H1 (cell line): Measurements from ENCODE around the gene C19orf25. TPM values are rescaled to one million over a fixed set of nuclear protein-coding genes. Genes with fewer than 3 reads are reported as not detected.

Source experiments
- CTCF ChIA-PET: fragments of 300-600 bp; sonication (Branson Sonifier 250); formaldehyde crosslinking; loops from one replicate; lab custom pipeline; 2021; ENCODE audit not compliant: partially characterized antibody; lab: Charles Lee
- POLR2A ChIA-PET: fragments of 300-600 bp; sonication (Branson Sonifier 250); formaldehyde crosslinking; loops from one replicate; lab custom pipeline; 2021; ENCODE audit warnings: inconsistent platforms; ENCODE audit not compliant: partially characterized antibody; lab: Charles Lee
- DNase-seq, 2 experiments: peaks; one replicate each; pipeline versions ENCODE4 v3.0.0 to v3.0.0-alpha.2; 2010 to 2022; ENCODE audit warnings: low spot score in 2 of 2, low read depth in 1 of 2, mixed read lengths in 1 of 2
- FAIRE-seq: peaks from 2 replicates; lab custom pipeline; 2011; peaks lifted over from hg19 to GRCh38; lab: Jason Lieb, UNC
- H2AFZ ChIP-seq: 2 replicates; pipeline ENCODE4 v1.8.1; 2012; ENCODE audit warnings: low read length, inconsistent platforms
- H2AK5ac ChIP-seq: 2 replicates; pipeline ENCODE4 v1.6.1; 2013; ENCODE audit warnings: low read depth, low read length
- H2BK120ac ChIP-seq: replicated peaks from 2 replicates; pipeline ENCODE3; 2013; ENCODE audit warnings: low read depth, low read length, inconsistent platforms
- H2BK12ac ChIP-seq: 2 replicates; pipeline ENCODE4 v1.6.1; 2013; ENCODE audit warnings: low read depth, low read length
- H2BK15ac ChIP-seq: 2 replicates; pipeline ENCODE4 v1.6.1; 2013; ENCODE audit warnings: low read length
- H2BK20ac ChIP-seq: 2 replicates; pipeline ENCODE4 v1.6.1; 2013; ENCODE audit warnings: low read length
- H2BK5ac ChIP-seq: 2 replicates; pipeline ENCODE4 v1.6.1; 2013; ENCODE audit warnings: low read depth, low read length
- H3K14ac ChIP-seq: 2 replicates; pipeline ENCODE4 v1.6.1; 2013; ENCODE audit warnings: inconsistent platforms; ENCODE audit not compliant: insufficient read length
- H3K18ac ChIP-seq: 2 replicates; pipeline ENCODE4 v1.6.1; 2013; ENCODE audit warnings: low read length; ENCODE audit errors: extremely low read depth
- H3K23ac ChIP-seq: 2 replicates; pipeline ENCODE4 v1.6.1; 2013; ENCODE audit warnings: inconsistent platforms; ENCODE audit not compliant: insufficient read length
- H3K23me2 ChIP-seq: 2 replicates; pipeline ENCODE4 v1.6.1; 2013; ENCODE audit warnings: low read depth, low read length
- H3K27ac ChIP-seq: 2 replicates; pipeline ENCODE4 v1.6.1; 2011; ENCODE audit warnings: low read depth, low read length, inconsistent platforms
- H3K27me3 ChIP-seq, 4 experiments: replicated peaks in 1 of 4; 1 replicate in 1 of 4; 2 replicates in 3 of 4; pipeline versions ENCODE4 v1.6.1 to v1.8.1; 2011 to 2013; ENCODE audit warnings: low read length in 3 of 4, mild to moderate bottlenecking in 3 of 4, inconsistent platforms in 2 of 4, mixed read lengths in 2 of 4, moderate library complexity in 1 of 4; ENCODE audit not compliant: control insufficient read depth in 3 of 4, insufficient read depth in 3 of 4; ENCODE audit errors: extremely low read depth in 1 of 4
- H3K36me3 ChIP-seq, 4 experiments: 2 replicates each; pipeline versions ENCODE4 v1.6.1 to v1.8.1; 2011 to 2013; ENCODE audit warnings: mild to moderate bottlenecking in 4 of 4, low read length in 3 of 4, moderate library complexity in 2 of 4, control low read depth in 1 of 4, inconsistent platforms in 1 of 4; ENCODE audit not compliant: insufficient read depth in 4 of 4, control insufficient read depth in 2 of 4
- H3K4ac ChIP-seq: replicated peaks from 2 replicates; pipeline ENCODE3; 2013; ENCODE audit warnings: low read length, low read depth, mixed read lengths, inconsistent platforms; ENCODE audit not compliant: insufficient read length
- H3K4me1 ChIP-seq, 4 experiments: replicated peaks in 1 of 4; 1 replicate in 1 of 4; 2 replicates in 3 of 4; pipeline versions ENCODE4 v1.6.1 to v1.8.1; 2011 to 2013; ENCODE audit warnings: low read length in 3 of 4, inconsistent platforms in 2 of 4, mixed read lengths in 1 of 4; ENCODE audit not compliant: insufficient read depth in 4 of 4, control insufficient read depth in 3 of 4
- H3K4me2 ChIP-seq, 2 experiments: 2 replicates each; pipeline versions ENCODE4 v1.6.1 to v1.8.1; 2011 to 2013; ENCODE audit warnings: low read depth in 2 of 2, low read length in 2 of 2, control low read depth in 1 of 2, inconsistent platforms in 1 of 2, mild to moderate bottlenecking in 1 of 2; ENCODE audit not compliant: insufficient read depth in 1 of 2
- H3K4me3 ChIP-seq, 4 experiments: fragments of 200-600, 300-600 bp in 1 of 4; sonication (generic), shearing (Covaris generic), sonication (Bioruptor Twin) in 1 of 4; 2 replicates each; pipeline versions ENCODE4 v1.5.1 to v1.8.1; 2011 to 2016; ENCODE audit warnings: low read length in 4 of 4, low read depth in 3 of 4, control low read depth in 2 of 4, inconsistent platforms in 2 of 4, mild to moderate bottlenecking in 2 of 4, mixed read lengths in 1 of 4, moderate library complexity in 1 of 4; ENCODE audit not compliant: insufficient read depth in 2 of 4; ENCODE audit errors: extremely low read depth in 1 of 4
- H3K56ac ChIP-seq: replicated peaks from 2 replicates; pipeline ENCODE3; 2013; ENCODE audit warnings: low read depth, mild to moderate bottlenecking, mixed read lengths, low read length, inconsistent platforms; ENCODE audit not compliant: insufficient read length
- H3K79me1 ChIP-seq: 2 replicates; pipeline ENCODE4 v1.6.1; 2013; ENCODE audit warnings: low read depth, low read length, control low read depth
- H3K79me2 ChIP-seq, 2 experiments: 2 replicates each; pipeline versions ENCODE4 v1.6.1 to v1.8.1; 2012 to 2013; ENCODE audit warnings: low read length in 2 of 2, mild to moderate bottlenecking in 2 of 2, inconsistent platforms in 1 of 2; ENCODE audit not compliant: insufficient read depth in 2 of 2, control insufficient read depth in 1 of 2
- H3K9ac ChIP-seq, 4 experiments: replicated peaks in 1 of 4; 1 replicate in 1 of 4; 2 replicates in 3 of 4; pipeline versions ENCODE4 v1.6.1 to v1.8.1; 2011 to 2013; ENCODE audit warnings: low read depth in 3 of 4, low read length in 3 of 4, control low read depth in 2 of 4, mild to moderate bottlenecking in 2 of 4, moderate library complexity in 2 of 4, inconsistent platforms in 1 of 4; ENCODE audit errors: extremely low read depth in 1 of 4
- H3K9me3 ChIP-seq, 2 experiments: 2 replicates each; pipeline versions ENCODE4 v1.6.1 to v1.8.1; 2012 to 2013; ENCODE audit warnings: mild to moderate bottlenecking in 2 of 2, moderate library complexity in 2 of 2, control low read depth in 1 of 2, inconsistent platforms in 1 of 2, low read depth in 1 of 2, low read length in 1 of 2, mixed read lengths in 1 of 2; ENCODE audit not compliant: insufficient read depth in 2 of 2
- H4K20me1 ChIP-seq, 2 experiments: replicated peaks in 1 of 2; 2 replicates each; pipeline versions ENCODE3 to v1.8.1; 2011 to 2013; ENCODE audit warnings: inconsistent platforms in 2 of 2, low read length in 2 of 2, mild to moderate bottlenecking in 1 of 2; ENCODE audit not compliant: insufficient read depth in 2 of 2, control insufficient read depth in 1 of 2
- H4K5ac ChIP-seq: 2 replicates; pipeline ENCODE4 v1.6.1; 2013; ENCODE audit warnings: low read length, low read depth, mixed read lengths, inconsistent platforms; ENCODE audit not compliant: insufficient read length
- H4K8ac ChIP-seq: 2 replicates; pipeline ENCODE4 v1.8.0; 2013; ENCODE audit warnings: mild to moderate bottlenecking, moderate library complexity, low read length, inconsistent platforms; ENCODE audit not compliant: insufficient read depth; ENCODE audit errors: extremely low read depth
- H4K91ac ChIP-seq: replicated peaks from 2 replicates; pipeline ENCODE3; 2013; ENCODE audit warnings: low read length, mixed read lengths, inconsistent platforms; ENCODE audit not compliant: insufficient read length
- CEBPB ChIP-seq: IDR thresholded peaks from 2 replicates; pipeline ENCODE4 v1.6.1; 2012; ENCODE audit warnings: low read depth, low read length
- CHD1 ChIP-seq: IDR thresholded peaks from 2 replicates; pipeline ENCODE4 v1.6.1; 2012; ENCODE audit warnings: low read depth, low read length, improper control_type of control experiment
- CHD2 ChIP-seq: IDR thresholded peaks from 2 replicates; pipeline ENCODE4 v1.6.1; 2012; ENCODE audit warnings: low read length, improper control_type of control experiment
- E2F6 ChIP-seq: IDR thresholded peaks from 2 replicates; pipeline ENCODE4 v1.6.1; 2012; ENCODE audit warnings: inconsistent platforms
- EP300 ChIP-seq, 2 experiments: IDR thresholded peaks; 1 replicate in 1 of 2; 2 replicates in 1 of 2; pipeline ENCODE4 v1.6.1; 2011 to 2012; ENCODE audit warnings: low read depth in 2 of 2, low read length in 2 of 2, mild to moderate bottlenecking in 2 of 2, borderline replicate concordance in 1 of 2, inconsistent platforms in 1 of 2, moderate library complexity in 1 of 2
- FOSL1 ChIP-seq: IDR thresholded peaks from 2 replicates; pipeline ENCODE4 v1.6.1; 2011; ENCODE audit warnings: mild to moderate bottlenecking, low read depth, low read length, moderate library complexity; ENCODE audit not compliant: insufficient read depth
- GABPA ChIP-seq: IDR thresholded peaks from 2 replicates; pipeline ENCODE4 v1.6.1; 2011; ENCODE audit warnings: mild to moderate bottlenecking, low read length, moderate library complexity, borderline replicate concordance; ENCODE audit not compliant: insufficient read depth
- KDM1A ChIP-seq: fragments of 200-600, 300-600 bp; sonication (generic); IDR thresholded peaks from 2 replicates; pipeline ENCODE4 v1.7.1; 2016; ENCODE audit warnings: mild to moderate bottlenecking, low read length, borderline replicate concordance
- SP1 ChIP-seq: IDR thresholded peaks from 2 replicates; pipeline ENCODE4 v1.6.1; 2011; ENCODE audit warnings: low read depth, low read length
- TAF7 ChIP-seq: optimal IDR thresholded peaks from 2 replicates; pipeline ENCODE3; 2011; ENCODE audit warnings: low read depth, mild to moderate bottlenecking, inconsistent platforms, low read length, moderate library complexity, borderline replicate concordance
- YY1 ChIP-seq: IDR thresholded peaks from 2 replicates; pipeline ENCODE4 v1.6.1; 2011; ENCODE audit warnings: low read depth, mild to moderate bottlenecking, low read length
- ZNF274 ChIP-seq: IDR thresholded peaks from 2 replicates; pipeline ENCODE4 v1.7.0; 2012; ENCODE audit warnings: low read length, borderline replicate concordance; ENCODE audit errors: extremely low read depth
- WGBS, 2 experiments: shearing (Covaris generic) in 1 of 2; methylation state at CpG; one replicate each; pipeline versions ENCODE4 v1.1.6 to v1.1.7; 2013 to 2015; ENCODE audit warnings: low lambda C conversion rate in 2 of 2, mixed read lengths in 2 of 2, inconsistent platforms in 1 of 2, low coverage in 1 of 2, missing lambda C conversion rate in 1 of 2; ENCODE audit not compliant: insufficient replicate concordance in 2 of 2, insufficient coverage in 1 of 2, insufficient read length in 1 of 2; ENCODE audit errors: extremely low coverage in 1 of 2, missing lambda C conversion rate in 1 of 2; 5-methylcytosine and 5-hydroxymethylcytosine counted together
- polyA plus RNA-seq, 7 experiments: library from polyadenylated mRNA; depleted of rRNA in 3 of 7; stranded (reverse) in 5 of 7; unstranded in 2 of 7; fragments of >200 nt in 5 of 7; fragments of 200-250 nt in 2 of 7; gene quantifications; 1 replicate in 5 of 7; 2 replicates in 1 of 7; 4 replicates in 1 of 7; pipeline versions ENCODE4 v1.2.1 to v1.2.3, GENCODE V29; 2011 to 2013; ENCODE audit warnings: missing spikeins in 2 of 7, mixed read lengths in 2 of 7
- total RNA-seq: library from RNA; stranded (reverse); fragmentation: NEBNext Ultra II Directional; extraction: Animal tissue kit (Norgen Biotek cat#: 25700); gene quantifications from 2 replicates; pipeline ENCODE4 v1.2.1, GENCODE V29; 2021

Gene C19orf25
- total and polyA plus RNA-seq, 2 of the 8 experiments (the other 6 are each of a cell fraction or from before 2014, with no cell fraction given), result 41.3 to 67.4 TPM

DNA sequence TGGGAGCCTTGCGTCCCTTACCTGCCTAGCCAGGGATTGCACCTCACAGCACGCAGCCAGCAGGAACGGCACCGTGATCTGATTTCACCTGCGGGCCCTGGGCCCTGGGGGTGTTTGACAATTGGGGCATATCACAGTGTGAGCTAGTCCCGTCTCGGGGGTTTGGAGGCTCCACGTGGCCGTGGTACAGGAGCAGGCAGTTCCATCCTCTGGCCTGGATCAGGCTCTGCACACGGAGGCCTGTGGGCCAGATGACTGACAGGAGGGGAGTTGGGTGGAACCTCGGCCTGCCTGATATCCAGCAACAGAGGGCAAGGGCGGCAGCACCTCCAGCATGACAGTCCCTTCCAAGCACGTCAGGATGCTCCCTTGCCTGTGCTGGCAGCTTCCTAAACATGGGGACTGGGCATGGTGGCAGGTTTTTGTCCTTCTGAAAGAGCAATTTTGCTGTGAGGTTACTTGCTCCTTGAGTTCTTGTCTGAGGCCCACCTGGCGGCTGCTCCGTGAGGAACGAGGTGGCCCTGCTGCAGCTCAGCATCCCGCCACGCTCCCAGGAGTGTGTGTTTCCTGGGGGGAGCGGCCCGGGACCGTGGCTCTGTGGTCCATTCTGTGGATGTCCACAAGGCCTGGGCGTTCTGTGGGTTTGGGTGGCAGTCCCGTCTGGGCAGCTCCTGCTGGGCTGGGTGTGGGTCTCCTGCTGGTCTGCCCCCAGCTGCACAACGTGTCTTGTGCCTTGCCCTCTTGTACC is 47.1 kb downstream of the C19orf25 start:
- Histone ChIP-seq H3K79me2 (peaks cover 0 to 2% of the 10 kb centered on the region in 2 experiments; a peak in 1 of 4 replicates), H3K27me3 (no peaks in the 10 kb centered on the region), H4K91ac (no peak overlapping the region), H2AK5ac (no peak overlapping the region), H3K23ac (no peak overlapping the region), H3K18ac (no peak overlapping the region), H2BK12ac (no peak overlapping the region), H2AFZ (no peak overlapping the region), H3K4me3 (no peak overlapping the region), H2BK120ac (no peak overlapping the region), H4K8ac (peak overlapping the region; percentile 57; the same call in 1 of the 2 replicates), H4K5ac (no peak overlapping the region), H2BK20ac (no peak overlapping the region), H3K14ac (no peak overlapping the region), H4K20me1 (peaks cover 15 to 26% of the 10 kb centered on the region in 2 experiments), H3K79me1 (0 out of 2 replicates have a peak, but pooled peaks cover 2% of the 10 kb centered on the region), H3K9ac (no peak overlapping the region), H3K4me2 (no peak overlapping the region), H3K9me3 (no peaks in the 10 kb centered on the region), H3K23me2 (no peaks in the 10 kb centered on the region), H3K56ac (no peak overlapping the region), H2BK15ac (no peak overlapping the region), H3K4me1 (no peaks in the 10 kb centered on the region), H3K4ac (no peak overlapping the region), H3K27ac (no peak overlapping the region), H2BK5ac (no peak overlapping the region), H3K36me3 (peaks cover 28 to 60% (median 52%) of the 10 kb centered on the region in 4 experiments)
- FAIRE-seq (no peak), DNase-seq (no peak)
- WGBS, 2 experiments, result 97% methylated on average over 24 of the region's 24 CpGs; no CpG with 5 or more reads in 1 of the 2 experiments
- ChIA-PET POLR2A (interaction anchor here (0.9 to 2.7 kb wide), 6 partner anchors 10 to 60 kb away, joined by 3 to 12 read pairs (median 5); no protein-coding TSS in a partner anchor), CTCF (interaction anchor here (2.9 kb wide), 1 partner anchor 13 kb away, joined by 6 read pairs; no protein-coding TSS in a partner anchor)
- no peak for TF ChIP-seq FOSL1
- TF ChIP-seq CHD2, result no peak
- no peak for TF ChIP-seq EP300 (IDR thresholded peaks at IDR 0.05; ENCODE audit: borderline replicate concordance in 1 of 2, low read depth in 2 of 2, low read length in 2 of 2)
- no peak for TF ChIP-seq GABPA
- TF ChIP-seq CHD1, result no peak
- no peak for TF ChIP-seq YY1
- TF ChIP-seq CEBPB, result no peak
- TF ChIP-seq E2F6, result no peak
- no peak for TF ChIP-seq KDM1A
- no peak for TF ChIP-seq TAF7
- TF ChIP-seq ZNF274, result no peak
- no peak for TF ChIP-seq SP1
